SU-DHL-6 (cell line): ENCODE measurements around the gene COMMD7.

Experiments used
- H2AFZ ChIP-seq: fragments of 200-600 bp; sonication (generic); 2 replicates; pipeline ENCODE4 v1.6.1; 2014; ENCODE audit warnings: low read depth, mild to moderate bottlenecking, moderate library complexity, mixed read lengths, antibody characterized with exemption, low read length; ENCODE audit not compliant: severe bottlenecking
- H3F3A ChIP-seq: fragments of 200-600 bp; shearing (Covaris generic); 2 replicates; pipeline ENCODE4 v1.6.0; 2016; ENCODE audit warnings: antibody characterized with exemption, mild to moderate bottlenecking; ENCODE audit not compliant: insufficient read depth
- H3K27ac ChIP-seq: fragments of 200-600 bp; sonication (generic); 2 replicates; pipeline ENCODE4 v1.5.1; 2016; ENCODE audit warnings: low read depth, mild to moderate bottlenecking, low read length, moderate library complexity, mixed read lengths
- H3K27me3 ChIP-seq: fragments of 200-600 bp; sonication (generic), shearing (Covaris generic); 2 replicates; pipeline ENCODE4 v1.6.0; 2014; ENCODE audit warnings: mild to moderate bottlenecking, low read length
- H3K36me3 ChIP-seq: fragments of 200-600 bp; sonication (generic); 2 replicates; pipeline ENCODE4 v1.6.1; 2014; ENCODE audit warnings: mild to moderate bottlenecking, low read length, mixed read lengths
- H3K4me2 ChIP-seq: fragments of 300-600, 200-600 bp; shearing (Covaris generic), sonication (generic); 2 replicates; pipeline ENCODE4 v1.6.0; 2014; ENCODE audit warnings: low read length, low read depth, mild to moderate bottlenecking; ENCODE audit not compliant: poor library complexity, severe bottlenecking
- H3K4me3 ChIP-seq: fragments of 200-600 bp; sonication (generic); 2 replicates; pipeline ENCODE4 v1.5.1; 2014; ENCODE audit warnings: antibody characterized with exemption, low read length, mild to moderate bottlenecking, mixed read lengths; ENCODE audit not compliant: insufficient read depth, poor library complexity, severe bottlenecking
- H3K79me2 ChIP-seq: fragments of 200-600 bp; sonication (generic); 2 replicates; pipeline ENCODE4 v1.6.1; 2014; ENCODE audit warnings: mild to moderate bottlenecking, low read length, moderate library complexity; ENCODE audit not compliant: insufficient read depth
- H3K9ac ChIP-seq: fragments of 200-600 bp; sonication (generic); 2 replicates; pipeline ENCODE4 v1.7.0; 2014; ENCODE audit warnings: mild to moderate bottlenecking, low read length
- H3K9me2 ChIP-seq: fragments of 200-600 bp; sonication (generic); replicated peaks from 2 replicates; pipeline ENCODE4 v1.6.1; 2014; ENCODE audit warnings: low read length; ENCODE audit not compliant: insufficient read depth
- H3K9me3 ChIP-seq: fragments of 200-600 bp; sonication (generic); 2 replicates; pipeline ENCODE4 v1.6.1; 2014; ENCODE audit warnings: low read length, mixed read lengths; ENCODE audit not compliant: insufficient read depth
- H4K20me1 ChIP-seq: fragments of 200-600 bp; sonication (generic); 2 replicates; pipeline ENCODE4 v1.6.1; 2014; ENCODE audit warnings: low read depth, mild to moderate bottlenecking, antibody characterized with exemption, low read length, moderate library complexity, mixed read lengths
- EZH2phosphoT487 ChIP-seq: fragments of 200-600 bp; sonication (generic), shearing (Covaris generic); conservative IDR thresholded peaks from 2 replicates; pipeline ENCODE4 v1.6.1; 2018; ENCODE audit warnings: mild to moderate bottlenecking, antibody characterized with exemption, low read length, moderate library complexity, mixed read lengths
- TF ChIP-seq, protein P1 (sequence below): fragments of 200-600 bp; sonication (generic); IDR thresholded peaks from one replicate; pipeline ENCODE4 v1.5.1; 2017; ENCODE audit warnings: antibody characterized with exemption, mild to moderate bottlenecking, low read length, moderate library complexity; ENCODE audit not compliant: insufficient read depth, poor library complexity, severe bottlenecking

The COMMD7 gene

GRCh38 chr20:32682508-32682987 is 60.7 kb downstream of the COMMD7 start:
- Histone ChIP-seq H2AFZ (no peak overlapping the region), H3K9ac (no peak overlapping the region), H4K20me1 (no peaks in the 10 kb centered on the region), H3K4me3 (no peak overlapping the region), H3K9me3 (no peaks in the 10 kb centered on the region), H3K27ac (no peak overlapping the region), H3K9me2 (no peaks in the 10 kb centered on the region), H3K36me3 (no peaks in the 10 kb centered on the region), H3K4me2 (no peak overlapping the region), H3K27me3 (no peaks in the 10 kb centered on the region), H3K79me2 (no peaks in the 10 kb centered on the region), H3F3A (no peaks in the 10 kb centered on the region)
- no peak for TF ChIP-seq EZH2phosphoT487
- TF ChIP-seq, protein P1, sequence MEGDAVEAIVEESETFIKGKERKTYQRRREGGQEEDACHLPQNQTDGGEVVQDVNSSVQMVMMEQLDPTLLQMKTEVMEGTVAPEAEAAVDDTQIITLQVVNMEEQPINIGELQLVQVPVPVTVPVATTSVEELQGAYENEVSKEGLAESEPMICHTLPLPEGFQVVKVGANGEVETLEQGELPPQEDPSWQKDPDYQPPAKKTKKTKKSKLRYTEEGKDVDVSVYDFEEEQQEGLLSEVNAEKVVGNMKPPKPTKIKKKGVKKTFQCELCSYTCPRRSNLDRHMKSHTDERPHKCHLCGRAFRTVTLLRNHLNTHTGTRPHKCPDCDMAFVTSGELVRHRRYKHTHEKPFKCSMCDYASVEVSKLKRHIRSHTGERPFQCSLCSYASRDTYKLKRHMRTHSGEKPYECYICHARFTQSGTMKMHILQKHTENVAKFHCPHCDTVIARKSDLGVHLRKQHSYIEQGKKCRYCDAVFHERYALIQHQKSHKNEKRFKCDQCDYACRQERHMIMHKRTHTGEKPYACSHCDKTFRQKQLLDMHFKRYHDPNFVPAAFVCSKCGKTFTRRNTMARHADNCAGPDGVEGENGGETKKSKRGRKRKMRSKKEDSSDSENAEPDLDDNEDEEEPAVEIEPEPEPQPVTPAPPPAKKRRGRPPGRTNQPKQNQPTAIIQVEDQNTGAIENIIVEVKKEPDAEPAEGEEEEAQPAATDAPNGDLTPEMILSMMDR, result no peak

GRCh38 chr20:32681175-32682084 is 61.8 kb downstream of the COMMD7 start:
- Histone ChIP-seq H2AFZ (no peak overlapping the region), H3K9ac (no peak overlapping the region), H3K4me2 (no peak overlapping the region), H3F3A (no peaks in the 10 kb centered on the region), H3K27me3 (no peaks in the 10 kb centered on the region), H3K27ac (no peak overlapping the region), H3K9me2 (no peaks in the 10 kb centered on the region), H3K79me2 (no peaks in the 10 kb centered on the region), H4K20me1 (no peaks in the 10 kb centered on the region), H3K4me3 (no peak overlapping the region), H3K9me3 (no peaks in the 10 kb centered on the region), H3K36me3 (no peaks in the 10 kb centered on the region)
- TF ChIP-seq, protein P1, result no peak
- no peak for TF ChIP-seq EZH2phosphoT487

DNA sequence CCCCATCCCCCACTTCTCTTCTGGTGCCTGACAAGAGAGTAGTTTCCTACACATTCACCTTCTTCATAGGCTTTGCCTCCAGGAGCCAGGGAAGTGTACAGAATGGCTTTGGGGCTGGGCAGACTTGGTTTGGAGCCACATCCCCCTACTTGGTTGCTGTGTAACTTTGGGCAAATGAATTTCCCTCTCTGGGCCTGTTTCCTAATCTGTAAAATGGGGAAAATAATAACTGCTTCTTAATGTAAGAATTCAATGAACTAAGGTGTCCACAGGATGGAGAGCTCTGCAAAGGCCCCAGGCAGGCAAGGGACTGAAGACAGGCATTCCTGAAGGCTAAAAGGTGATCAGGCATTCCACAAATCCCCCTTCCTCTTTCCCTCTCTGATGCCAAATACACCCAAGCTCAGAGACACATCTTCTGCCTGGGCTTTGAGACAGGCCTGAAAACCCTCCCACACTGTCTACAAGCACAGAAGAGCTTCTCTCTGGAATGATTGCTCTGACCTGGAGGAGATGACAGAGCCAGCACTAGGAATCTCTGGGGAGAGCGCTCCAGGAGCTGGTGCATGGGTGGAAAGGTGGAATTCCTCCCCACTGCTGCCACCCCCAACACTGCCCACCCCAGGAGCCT is 62.6 kb downstream of the COMMD7 start:
- no peak overlapping the region for H3K27ac ChIP-seq
- no peak overlapping the region for H3K9ac ChIP-seq
- H3K27me3 ChIP-seq, result no peaks in the 10 kb centered on the region
- H4K20me1 ChIP-seq, result no peaks in the 10 kb centered on the region
- no peaks in the 10 kb centered on the region for H3K9me3 ChIP-seq
- H3F3A ChIP-seq, result no peaks in the 10 kb centered on the region
- H3K9me2 ChIP-seq, result no peaks in the 10 kb centered on the region
- no peak for TF ChIP-seq EZH2phosphoT487
- H3K79me2 ChIP-seq, result no peaks in the 10 kb centered on the region
- H2AFZ ChIP-seq, result no peak overlapping the region
- H3K36me3 ChIP-seq, result no peaks in the 10 kb centered on the region
- no peak overlapping the region for H3K4me3 ChIP-seq
- H3K4me2 ChIP-seq, result no peak overlapping the region
